Stimulated activated CD4-positive, alpha-beta T cell treated with anti-CD3 and anti-CD28 coated beads, Interleukin-1b, Interleukin-23, amount 100 ng/mL, for 4 hours (primary cell): ENCODE data around the gene SPATA25.
"Not testable (repeated sequence)": the region's sequence is repeated elsewhere in the genome, so short reads cannot be mapped to it uniquely, and the experiment has no call there.

Source experiments
- DNase-seq, 2 donors: peaks; one replicate each; pipeline ENCODE4 v3.0.0-alpha.2; 2020; ENCODE audit warnings: low read depth in 2 of 2

The SPATA25 gene

GRCh38 chr20:45893831-45894230 lies 6.4 kb upstream of the SPATA25 start:
- DNase-seq: no peak

DNA sequence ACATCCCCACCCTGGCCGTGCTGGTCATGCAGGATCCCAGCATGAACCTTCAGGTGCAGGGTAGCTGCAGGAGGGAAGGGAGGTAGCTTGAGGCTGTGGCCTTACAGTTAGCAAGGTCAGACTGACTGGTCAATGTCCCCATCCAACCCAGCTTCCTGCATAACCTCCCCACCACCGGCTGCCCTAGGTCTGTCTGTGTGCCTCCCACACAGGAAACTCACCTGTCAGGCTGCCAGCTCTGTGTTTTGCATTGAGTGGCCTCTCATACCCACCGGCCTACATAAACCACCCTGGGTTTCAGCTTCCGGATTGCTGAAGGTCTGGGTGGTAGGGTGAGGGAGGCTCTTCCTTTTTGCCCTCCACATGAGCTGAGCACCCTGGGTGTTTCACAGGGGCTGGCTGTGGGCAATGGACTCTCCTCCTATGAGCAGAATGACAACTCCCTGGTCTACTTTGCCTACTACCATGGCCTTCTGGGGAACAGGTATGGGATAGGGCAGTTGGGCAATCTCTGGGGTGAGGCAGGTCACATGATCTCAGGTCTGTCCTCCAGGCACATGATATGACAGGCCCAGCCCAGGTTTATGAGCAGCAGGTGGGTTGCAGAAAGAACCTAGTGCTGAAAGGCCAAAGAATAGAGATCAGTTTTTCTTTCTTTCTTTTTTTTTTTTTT lies 5.5 kb upstream of the SPATA25 start:
- no peak for DNase-seq

GRCh38 chr20:45892049-45892825 lies 4.8 kb upstream of the SPATA25 start:
- no peak for DNase-seq

DNA sequence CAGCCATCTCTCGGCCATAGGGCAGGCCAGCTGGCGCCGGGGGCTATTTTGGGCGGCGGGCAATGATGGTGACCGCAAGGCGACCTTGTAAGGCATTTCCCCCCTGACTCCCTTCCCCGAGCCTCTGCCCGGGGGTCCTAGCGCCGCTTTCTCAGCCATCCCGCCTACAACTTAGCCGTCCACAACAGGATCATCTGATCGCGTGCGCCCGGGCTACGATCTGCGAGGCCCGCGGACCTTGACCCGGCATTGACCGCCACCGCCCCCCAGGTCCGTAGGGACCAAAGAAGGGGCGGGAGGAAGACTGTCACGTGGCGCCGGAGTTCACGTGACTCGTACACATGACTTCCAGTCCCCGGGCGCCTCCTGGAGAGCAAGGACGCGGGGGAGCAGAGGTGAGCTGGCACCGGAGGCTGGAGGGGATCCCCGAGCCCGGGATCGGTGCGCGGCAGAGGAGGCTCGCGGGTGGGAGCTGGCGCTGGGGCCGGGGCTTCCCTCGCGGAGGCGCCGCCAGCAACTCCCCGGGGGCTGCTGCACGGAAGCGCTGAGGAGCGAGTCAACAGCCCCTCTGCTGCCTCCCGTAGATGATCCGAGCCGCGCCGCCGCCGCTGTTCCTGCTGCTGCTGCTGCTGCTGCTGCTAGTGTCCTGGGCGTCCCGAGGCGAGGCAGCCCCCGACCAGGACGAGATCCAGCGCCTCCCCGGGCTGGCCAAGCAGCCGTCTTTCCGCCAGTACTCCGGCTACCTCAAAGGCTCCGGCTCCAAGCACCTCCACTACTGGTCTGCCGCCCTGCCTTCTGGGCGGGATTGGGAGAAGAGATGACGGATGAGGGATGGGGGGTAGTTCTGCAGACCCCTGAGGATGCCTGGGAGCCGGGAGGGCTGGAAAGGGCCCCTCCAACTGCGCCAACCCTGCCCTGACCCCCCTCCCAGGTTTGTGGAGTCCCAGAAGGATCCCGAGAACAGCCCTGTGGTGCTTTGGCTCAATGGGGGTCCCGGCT lies 3.9 kb upstream of the SPATA25 start, which contains the start of the genes CTSA and NEURL2:
TSS of gene CTSA (plus strand) at position 351 of the 999 bp plus-strand sequence. CDS start at position 585, 234 bp downstream.
TSS of gene NEURL2 (minus strand) at position 224 of the 999 bp plus-strand sequence. CDS start at position 7, 217 bp downstream.
- peak; percentile 82 to 83 for DNase-seq

- DNase-seq: peak; percentile 36 to 40
These were observed 2.9 kb upstream of the SPATA25 start for GRCh38 chr20:45890077-45890984.

DNA sequence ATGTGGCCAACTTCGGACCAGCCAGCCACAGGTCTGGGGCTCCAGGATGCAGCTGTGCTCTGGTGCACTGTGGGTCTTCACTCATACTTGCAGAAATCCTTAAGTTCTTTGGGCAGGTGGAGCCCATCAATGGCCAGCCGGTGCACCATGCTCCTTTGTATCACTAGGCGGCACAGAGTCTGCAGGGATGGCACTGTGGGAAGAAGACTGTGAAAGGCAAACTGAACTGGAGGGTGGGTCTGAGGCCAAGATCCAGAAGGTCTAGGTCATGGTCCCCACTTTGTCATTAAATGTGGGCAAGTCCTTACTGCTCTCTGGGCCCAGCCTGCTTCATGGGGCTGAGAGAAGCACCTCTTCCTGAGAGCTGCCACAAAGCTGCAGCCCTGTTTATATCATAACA lies 1.3 kb upstream of the SPATA25 start:
- no peak for DNase-seq

DNA sequence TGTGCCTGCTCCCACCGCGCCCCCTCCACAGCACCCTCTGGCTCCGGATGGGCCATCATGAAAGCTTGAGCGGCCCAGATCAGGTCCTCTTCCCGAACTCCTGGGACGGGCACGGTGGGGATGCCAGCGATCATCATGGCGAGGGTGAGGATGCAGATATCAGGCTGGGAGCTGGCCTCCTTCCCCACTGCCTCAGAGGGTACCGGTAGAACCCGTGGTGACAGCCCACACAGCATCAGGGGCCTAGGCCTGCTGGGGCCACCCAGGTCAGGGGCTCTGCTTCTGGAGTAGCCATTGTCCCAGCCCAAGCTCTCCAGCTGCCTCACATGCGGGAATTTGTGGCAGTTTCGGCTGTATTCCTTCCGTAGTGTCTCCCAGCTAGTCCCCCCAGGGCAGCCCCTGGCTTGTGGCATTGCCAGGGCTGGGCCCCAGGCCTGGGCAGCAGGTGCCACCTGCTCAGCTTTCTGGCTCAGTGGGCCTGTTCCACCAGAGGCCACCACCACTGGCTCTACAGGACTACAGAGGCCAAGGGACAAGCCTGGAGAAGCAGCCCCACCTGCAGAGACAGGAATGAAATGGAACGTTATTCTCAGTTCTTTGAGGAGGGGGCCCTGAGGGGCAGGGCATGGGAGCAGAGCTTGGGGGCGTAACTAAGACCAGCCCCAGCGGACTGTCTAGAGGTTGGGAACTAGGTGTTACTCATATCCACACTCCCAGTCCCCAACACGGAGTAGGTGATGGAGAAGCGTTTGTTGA lies 654 bp downstream of the SPATA25 start:
- no peak for DNase-seq

DNA sequence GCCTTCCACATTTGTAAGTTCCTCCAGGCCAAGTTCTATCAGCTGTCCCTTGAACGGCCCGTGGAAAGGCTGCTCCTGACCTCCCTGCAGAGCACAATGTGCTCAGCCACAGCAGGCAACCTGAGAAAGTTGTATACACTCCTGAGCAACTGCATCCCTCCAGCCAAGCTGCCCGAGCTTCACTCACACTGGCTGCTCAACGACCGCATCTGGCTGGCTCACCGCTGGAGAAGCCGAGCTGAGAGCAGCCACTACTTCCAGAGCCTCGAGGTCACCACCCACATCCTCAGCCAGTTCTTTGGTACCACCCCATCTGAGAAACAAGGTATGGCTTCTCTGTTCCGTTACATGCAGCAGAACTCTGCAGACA lies 4.3 kb downstream of the SPATA25 start:
- no peak for DNase-seq

DNA sequence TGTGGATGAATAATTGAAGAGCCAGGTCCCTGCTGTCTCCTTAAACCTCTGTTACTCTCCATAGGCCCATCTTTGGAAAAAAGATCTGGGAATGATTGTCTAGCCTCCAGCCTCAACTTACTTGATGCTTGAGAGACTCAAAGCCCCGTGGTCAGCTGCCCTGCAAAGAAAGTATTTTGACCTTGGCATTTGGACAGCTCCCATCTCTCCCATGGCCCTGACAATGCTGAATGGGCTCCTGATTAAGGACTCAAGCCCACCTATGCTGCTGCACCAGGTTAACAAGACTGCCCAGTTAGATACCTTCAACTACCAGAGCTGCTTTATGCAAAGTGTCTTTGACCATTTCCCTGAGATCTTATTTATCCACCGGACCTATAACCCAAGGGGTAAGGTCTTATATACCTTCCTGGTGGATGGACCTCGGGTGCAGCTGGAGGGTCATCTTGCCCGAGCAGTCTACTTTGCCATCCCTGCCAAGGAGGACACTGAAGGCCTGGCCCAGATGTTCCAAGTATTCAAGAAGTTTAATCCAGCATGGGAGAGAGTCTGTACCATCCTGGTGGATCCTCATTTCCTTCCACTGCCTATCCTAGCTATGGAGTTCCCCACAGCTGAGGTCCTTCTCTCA lies 4.8 kb downstream of the SPATA25 start:
- DNase-seq: no peak

- DNase-seq: peak; percentile 97 to 98
These were observed 6.2 kb downstream of the SPATA25 start, which contains the start of gene ZSWIM1 for GRCh38 chr20:45880988-45881788. Gene ZSWIM1, plus strand, starts transcription at chr20:45881227. Its CDS starts 1,366 bp downstream, at chr20:45882593.

DNA sequence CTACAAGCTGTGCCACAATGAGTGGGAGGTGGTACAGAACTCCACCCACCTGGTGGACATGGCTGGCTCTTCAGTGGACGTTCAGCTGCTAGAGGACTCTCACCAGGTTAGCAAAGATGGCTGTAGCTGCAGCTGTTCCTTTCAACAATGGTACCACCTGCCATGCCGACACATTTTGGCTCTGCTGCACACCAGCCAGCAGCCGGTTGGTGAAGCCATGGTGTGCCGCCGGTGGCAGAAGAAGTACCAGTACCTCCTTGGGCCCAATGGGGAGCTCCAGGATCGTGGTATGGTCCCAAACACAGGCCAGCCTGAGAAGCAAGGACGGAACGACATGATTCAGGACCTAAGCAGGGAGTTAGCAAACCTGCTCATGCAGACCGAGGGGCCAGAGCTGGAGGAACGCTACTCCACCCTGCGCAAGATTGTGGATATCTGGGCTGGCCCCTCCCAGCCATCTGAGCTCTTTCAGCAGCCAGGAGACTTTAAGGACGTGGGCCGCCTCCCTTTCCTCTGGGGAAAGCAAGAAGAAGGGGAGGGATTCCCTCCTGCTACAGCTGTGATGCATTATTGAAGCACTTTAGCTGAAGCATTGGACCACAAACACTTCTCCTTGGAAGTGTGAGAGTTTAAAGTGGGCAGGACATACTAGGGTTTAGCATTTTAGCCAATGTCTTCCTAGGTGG lies 9.2 kb downstream of the SPATA25 start:
- DNase-seq: no peak

DNA sequence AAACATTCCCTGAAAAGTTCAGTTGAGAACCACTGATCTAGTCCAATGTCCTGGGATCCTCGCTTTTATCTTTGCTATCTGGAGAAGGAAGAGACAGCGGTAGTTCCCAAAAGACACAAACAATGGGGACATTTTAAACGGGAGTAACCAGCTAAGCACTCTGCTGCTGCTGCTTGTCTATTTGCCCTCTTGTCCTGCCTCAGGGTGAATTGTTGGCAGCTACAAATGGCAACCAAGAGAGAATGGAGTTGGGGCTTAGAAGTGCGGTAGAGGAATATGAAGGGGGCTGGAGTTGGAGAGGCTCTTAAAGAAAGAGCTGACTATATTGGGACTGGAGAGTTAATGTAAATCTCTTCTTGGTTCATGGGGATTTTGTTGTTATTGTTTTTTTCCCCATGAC lies 12.8 kb downstream of the SPATA25 start:
- DNase-seq: no peak

DNA sequence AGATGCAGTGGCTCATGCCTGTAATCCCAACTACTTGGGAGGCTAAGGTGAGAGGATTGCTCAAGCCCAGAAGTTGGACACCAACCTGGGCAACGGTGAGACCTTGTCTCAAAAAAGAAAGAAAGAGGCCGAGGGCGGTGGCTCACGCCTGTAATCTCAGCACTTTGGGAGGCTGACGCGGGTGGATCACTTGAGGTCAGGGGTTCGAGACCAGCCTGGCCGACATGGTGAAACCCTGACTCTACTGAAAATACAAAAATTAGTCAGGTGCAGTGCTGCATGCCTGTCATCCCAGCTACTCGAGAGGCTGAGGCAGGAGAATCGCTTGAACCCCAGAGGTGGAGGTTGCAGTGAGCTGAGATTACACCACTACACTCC lies 13.3 kb downstream of the SPATA25 start:
- DNase-seq: not testable (repeated sequence)

GRCh38 chr20:45873409-45874103 lies 13.9 kb downstream of the SPATA25 start:
- no peak for DNase-seq

DNA sequence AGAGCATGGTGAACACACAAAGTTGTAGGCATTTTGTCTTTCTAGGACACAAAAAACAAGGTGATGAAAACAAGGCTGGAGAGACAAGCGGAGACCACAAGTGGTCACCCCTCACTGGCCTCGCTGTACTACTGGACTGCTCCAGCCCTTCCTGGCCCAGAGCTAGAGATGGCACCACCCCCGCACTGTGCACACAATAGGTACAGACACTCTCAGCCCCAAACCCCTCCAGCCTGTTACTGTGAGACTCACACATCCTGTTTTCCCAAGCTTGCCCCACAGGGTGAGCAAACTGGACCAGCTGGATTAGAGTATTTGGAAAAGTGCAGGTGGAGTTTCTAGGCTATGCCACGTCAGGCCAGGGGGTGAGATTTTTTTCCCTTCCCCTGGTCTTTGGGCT lies 14.8 kb downstream of the SPATA25 start:
- no peak for DNase-seq

GRCh38 chr20:45867819-45868176 lies 19.6 kb downstream of the SPATA25 start:
- DNase-seq: no peak

DNA sequence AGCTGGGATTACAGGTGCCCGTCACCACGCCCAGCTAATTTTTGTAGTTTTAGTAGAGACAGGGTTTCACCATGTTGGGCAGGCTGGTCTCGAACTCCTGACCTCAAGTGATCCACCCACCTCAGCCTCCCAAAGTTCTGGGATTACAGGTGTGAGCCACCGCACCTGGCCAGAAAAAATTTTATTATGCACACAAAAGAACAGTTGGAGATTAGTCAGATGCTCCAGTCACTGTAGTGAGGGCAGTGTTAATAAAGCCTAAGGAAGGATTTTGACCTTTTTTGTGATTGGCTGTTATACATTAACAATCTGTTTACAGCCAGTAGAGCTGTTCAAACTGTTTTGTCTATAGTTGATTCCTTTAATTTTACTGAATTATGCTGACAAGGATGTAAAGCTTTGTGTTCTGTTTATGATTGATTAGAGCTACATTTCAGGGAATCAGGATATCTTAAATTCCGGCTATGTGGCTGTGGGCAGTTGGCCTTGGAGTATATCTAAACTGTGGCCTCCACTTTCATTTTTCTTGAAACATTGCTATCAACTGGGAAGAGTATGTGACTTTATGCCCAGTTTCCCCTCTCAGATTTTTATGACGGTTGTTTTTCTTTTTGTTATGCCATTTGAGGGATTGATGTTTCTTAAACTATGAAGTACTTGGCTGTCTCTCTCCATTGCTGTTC lies 20.1 kb downstream of the SPATA25 start:
- no peak for DNase-seq
